ENCODE data around the gene DBH.

DBH gene

GRCh38 chr9:133667759-133668450, 31.7 kb downstream of the DBH start:
- H2AFZ ChIP-seq (ENCODE audit: low read depth, low read length, severe bottlenecking), result no peak overlapping the region
- TF ChIP-seq CTCF (IDR thresholded peaks at IDR 0.05; ENCODE audit: insufficient read depth, low read length, poor library complexity, severe bottlenecking), result no peak
- no peak for TF ChIP-seq EZH2phosphoT487 (conservative IDR thresholded peaks at IDR 0.05; ENCODE audit: low read length)

GRCh38 chr9:133669182-133669801, 33.1 kb downstream of the DBH start:
- H3K4me2 ChIP-seq (ENCODE audit: low read depth, low read length, poor library complexity, severe bottlenecking), result no peak overlapping the region
- H3K36me3 ChIP-seq (ENCODE audit: low read length), result no peaks in the 10 kb centered on the region
- H2AFZ ChIP-seq (ENCODE audit: low read depth, low read length, severe bottlenecking), result no peak overlapping the region
- no peaks in the 10 kb centered on the region for H3F3A ChIP-seq (ENCODE audit: insufficient read depth)
- no peaks in the 10 kb centered on the region for H3K27me3 ChIP-seq (ENCODE audit: low read length)
- no peak overlapping the region for H3K4me3 ChIP-seq (ENCODE audit: insufficient read depth, low read length, poor library complexity, severe bottlenecking)
- no peak overlapping the region for H3K9ac ChIP-seq (ENCODE audit: low read length)
- TF ChIP-seq CTCF (IDR thresholded peaks at IDR 0.05; ENCODE audit: insufficient read depth, low read length, poor library complexity, severe bottlenecking) (no peak), EZH2phosphoT487 (conservative IDR thresholded peaks at IDR 0.05; ENCODE audit: low read length) (no peak)
- H3K9me2 ChIP-seq (replicated peaks; ENCODE audit: insufficient read depth, low read length), result no peaks in the 10 kb centered on the region
- H4K20me1 ChIP-seq (ENCODE audit: low read depth, low read length), result no peaks in the 10 kb centered on the region
- no peaks in the 10 kb centered on the region for H3K79me2 ChIP-seq (ENCODE audit: insufficient read depth, low read length)
- no peak overlapping the region for H3K27ac ChIP-seq (ENCODE audit: low read depth, low read length)
- H3K9me3 ChIP-seq (ENCODE audit: insufficient read depth, low read length), result no peaks in the 10 kb centered on the region

More at GRCh38 chr9:133667759-133668450, 31.7 kb downstream of the DBH start:
- no peaks in the 10 kb centered on the region for H3K36me3 ChIP-seq (ENCODE audit: low read length)
- H3K27ac ChIP-seq (ENCODE audit: low read depth, low read length), result no peak overlapping the region
- no peaks in the 10 kb centered on the region for H3F3A ChIP-seq (ENCODE audit: insufficient read depth)
- H3K9me2 ChIP-seq (replicated peaks; ENCODE audit: insufficient read depth, low read length), result no peaks in the 10 kb centered on the region
- H3K4me3 ChIP-seq (ENCODE audit: insufficient read depth, low read length, poor library complexity, severe bottlenecking), result no peak overlapping the region
- H3K9me3 ChIP-seq (ENCODE audit: insufficient read depth, low read length), result no peaks in the 10 kb centered on the region
- no peak overlapping the region for H3K4me2 ChIP-seq (ENCODE audit: low read depth, low read length, poor library complexity, severe bottlenecking)
- H3K9ac ChIP-seq (ENCODE audit: low read length), result no peak overlapping the region
- no peaks in the 10 kb centered on the region for H4K20me1 ChIP-seq (ENCODE audit: low read depth, low read length)
- H3K27me3 ChIP-seq (ENCODE audit: low read length), result no peaks in the 10 kb centered on the region
- no peaks in the 10 kb centered on the region for H3K79me2 ChIP-seq (ENCODE audit: insufficient read depth, low read length)

- Histone ChIP-seq H3K9ac (ENCODE audit: low read length) (no peak overlapping the region), H3K27me3 (ENCODE audit: low read length) (no peaks in the 10 kb centered on the region), H3F3A (ENCODE audit: insufficient read depth) (no peaks in the 10 kb centered on the region), H3K27ac (ENCODE audit: low read depth, low read length) (no peak overlapping the region), H3K9me3 (ENCODE audit: insufficient read depth, low read length) (no peaks in the 10 kb centered on the region), H3K79me2 (ENCODE audit: insufficient read depth, low read length) (no peaks in the 10 kb centered on the region), H3K9me2 (replicated peaks; ENCODE audit: insufficient read depth, low read length) (no peaks in the 10 kb centered on the region), H3K36me3 (ENCODE audit: low read length) (no peaks in the 10 kb centered on the region), H3K4me2 (ENCODE audit: low read depth, low read length, poor library complexity, severe bottlenecking) (no peak overlapping the region), H3K4me3 (ENCODE audit: insufficient read depth, low read length, poor library complexity, severe bottlenecking) (no peak overlapping the region), H4K20me1 (ENCODE audit: low read depth, low read length) (no peaks in the 10 kb centered on the region), H2AFZ (ENCODE audit: low read depth, low read length, severe bottlenecking) (no peak overlapping the region)
- TF ChIP-seq CTCF (IDR thresholded peaks at IDR 0.05; ENCODE audit: insufficient read depth, low read length, poor library complexity, severe bottlenecking) (no peak), EZH2phosphoT487 (conservative IDR thresholded peaks at IDR 0.05; ENCODE audit: low read length) (no peak)
These were observed 34.3 kb downstream of the DBH start for GRCh38 chr9:133670466-133670865.
